Common myeloid progenitor, CD34-positive (primary cell): Measurements from ENCODE around the gene PAN3.

ENCODE experiments used
- CTCF ChIA-PET: fragments of 350-600 bp; sonication (Branson Sonifier 250); formaldehyde crosslinking; loops from one replicate; lab custom pipeline; 2021; ENCODE audit warnings: antibody characterized with exemption; lab: Charles Lee
- POLR2A ChIA-PET: fragments of 350-600 bp; sonication (Branson Sonifier 250); formaldehyde crosslinking; loops from one replicate; lab custom pipeline; 2021; ENCODE audit warnings: antibody characterized with exemption; lab: Charles Lee
- DNase-seq, 3 donors: peaks; one replicate each; pipeline versions ENCODE4 v3.0.0 to v3.0.0-alpha.2; 2013
- H3K27ac ChIP-seq, 2 experiments: 1 replicate in 1 of 2; 2 replicates in 1 of 2; pipeline ENCODE4 v1.7.0; 2013; ENCODE audit warnings: inconsistent platforms in 2 of 2, low read length in 2 of 2, mild to moderate bottlenecking in 2 of 2, low read depth in 1 of 2, moderate library complexity in 1 of 2; ENCODE audit not compliant: severe bottlenecking in 2 of 2, insufficient read depth in 1 of 2, poor library complexity in 1 of 2
- H3K27me3 ChIP-seq, 5 experiments: replicated peaks in 2 of 5; 1 replicate in 3 of 5; 2 replicates in 2 of 5; pipeline versions ENCODE4 v1.6.1 to v1.7.0; 2013; ENCODE audit warnings: low read length in 4 of 5, mild to moderate bottlenecking in 2 of 5, moderate library complexity in 2 of 5, inconsistent platforms in 1 of 5; ENCODE audit not compliant: insufficient read depth in 5 of 5, control insufficient read depth in 4 of 5
- H3K36me3 ChIP-seq, 4 experiments: 1 replicate in 2 of 4; 2 replicates in 2 of 4; pipeline versions ENCODE4 v1.6.1 to v1.7.0; 2013; ENCODE audit warnings: low read length in 3 of 4, control low read depth in 1 of 4, mild to moderate bottlenecking in 1 of 4; ENCODE audit not compliant: control insufficient read depth in 4 of 4, insufficient read depth in 4 of 4
- H3K4me1 ChIP-seq, 4 experiments: 1 replicate in 3 of 4; 2 replicates in 1 of 4; pipeline versions ENCODE4 v1.6.1 to v1.7.1; 2013; ENCODE audit warnings: low read length in 3 of 4, mild to moderate bottlenecking in 3 of 4, control low read depth in 1 of 4, inconsistent platforms in 1 of 4, moderate library complexity in 1 of 4; ENCODE audit not compliant: control insufficient read depth in 4 of 4, insufficient read depth in 4 of 4; ENCODE audit errors: control extremely low read depth in 1 of 4
- H3K4me3 ChIP-seq, 7 experiments: 1 replicate in 4 of 7; 2 replicates in 3 of 7; pipeline versions ENCODE4 v1.5.1 to v1.7.0; 2013; ENCODE audit warnings: mild to moderate bottlenecking in 7 of 7, low read length in 6 of 7, moderate library complexity in 6 of 7, inconsistent platforms in 2 of 7, low read depth in 2 of 7, control low read depth in 1 of 7; ENCODE audit not compliant: insufficient read depth in 4 of 7, control insufficient read depth in 1 of 7; ENCODE audit errors: extremely low read depth in 1 of 7
- H3K9me3 ChIP-seq, 5 experiments: 1 replicate in 4 of 5; 2 replicates in 1 of 5; pipeline versions ENCODE4 v1.6.1 to v1.7.1; 2013; ENCODE audit warnings: low read length in 4 of 5, mild to moderate bottlenecking in 2 of 5, inconsistent platforms in 1 of 5, low read depth in 1 of 5, moderate library complexity in 1 of 5; ENCODE audit not compliant: control insufficient read depth in 4 of 5, insufficient read depth in 2 of 5; ENCODE audit errors: control extremely low read depth in 1 of 5
- WGBS: methylation state at CpG from one replicate; pipeline ENCODE4 v1.1.5; 2013; ENCODE audit not compliant: insufficient coverage; 5-methylcytosine and 5-hydroxymethylcytosine counted together

The PAN3 gene

DNA sequence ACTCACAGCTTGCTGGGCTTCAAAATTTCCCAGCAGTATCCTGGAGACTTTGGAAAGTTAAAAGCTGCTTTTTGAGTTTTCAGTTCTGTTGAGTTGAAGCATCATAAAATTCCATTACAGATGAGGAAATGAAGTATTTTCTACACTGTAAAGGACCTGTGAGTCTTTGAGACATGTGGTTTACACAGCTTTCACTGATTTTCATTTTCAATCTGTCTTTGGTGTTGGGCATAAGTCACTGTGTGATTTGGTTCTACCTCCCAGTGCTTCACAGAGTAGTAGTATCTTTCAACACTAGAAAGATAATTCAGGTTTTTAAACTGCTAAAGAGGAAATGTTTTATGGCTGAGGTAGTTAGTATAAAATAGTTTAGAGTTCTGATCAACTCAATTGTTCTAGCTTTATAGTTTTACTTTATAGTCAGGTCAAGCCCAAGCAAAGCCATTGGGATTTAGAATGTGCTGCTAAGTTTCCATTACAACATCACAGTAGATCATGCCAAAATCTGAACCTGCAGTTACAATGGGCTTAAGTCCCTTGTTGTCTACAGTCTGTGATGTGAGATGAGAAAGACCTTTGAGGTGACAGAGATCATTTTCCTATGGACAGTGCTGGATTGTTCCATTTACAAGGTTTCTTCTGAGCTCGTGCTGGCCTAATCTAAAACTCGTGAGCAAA lies 195.0 kb downstream of the PAN3 start:
- WGBS: 100% methylated on average over 2 of the region's 2 CpGs
- H3K4me1 ChIP-seq: peaks cover 0 to 3% (median 0%) of the 10 kb centered on the region in 4 experiments
- POLR2A ChIA-PET: interaction anchor here (0.6 kb wide), 1 partner anchor 142 kb away, joined by 3 read pairs; no protein-coding TSS in a partner anchor

DNA sequence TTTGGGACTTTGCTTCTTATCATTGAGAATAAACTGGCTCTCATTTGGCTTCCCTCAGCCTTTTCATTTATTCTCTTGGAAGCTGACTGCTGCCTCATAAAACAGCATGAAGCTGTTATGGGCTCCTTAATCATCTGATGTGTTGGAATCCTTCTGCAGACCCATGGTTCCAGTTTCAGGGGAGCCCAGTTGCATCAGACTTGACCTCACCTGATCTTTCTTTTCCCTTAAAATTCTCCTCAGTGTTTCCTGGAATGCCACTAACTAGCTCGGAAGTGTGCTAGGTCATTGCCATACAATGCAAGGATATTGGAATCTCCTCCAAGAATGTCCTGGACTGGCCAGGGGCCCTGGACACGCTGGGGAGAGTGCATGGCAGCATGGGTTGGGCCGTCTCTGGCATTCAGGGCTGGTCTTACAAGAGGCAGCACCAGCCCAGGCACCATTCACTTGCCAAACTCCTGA lies 197.9 kb downstream of the PAN3 start:
- 90% methylated on average over 3 of the region's 3 CpGs for WGBS
- H3K4me1 ChIP-seq: peaks cover 0 to 3% (median 0%) of the 10 kb centered on the region in 4 experiments

More for the DNA sequence above, 195.0 kb downstream of the PAN3 start:
- CTCF ChIA-PET: interaction anchor here (0.8 to 1.5 kb wide), 5 partner anchors 8 to 301 kb away, joined by 3 to 8 read pairs (median 4); no protein-coding TSS in a partner anchor
- DNase-seq: no peak
- H3K27ac ChIP-seq: no peak overlapping the region
- no peak overlapping the region for H3K4me3 ChIP-seq
- H3K27me3 ChIP-seq: peaks cover 0 to 28% (median 13%) of the 10 kb centered on the region in 5 experiments
- no peaks in the 10 kb centered on the region for H3K9me3 ChIP-seq
- no peaks in the 10 kb centered on the region for H3K36me3 ChIP-seq

DNA sequence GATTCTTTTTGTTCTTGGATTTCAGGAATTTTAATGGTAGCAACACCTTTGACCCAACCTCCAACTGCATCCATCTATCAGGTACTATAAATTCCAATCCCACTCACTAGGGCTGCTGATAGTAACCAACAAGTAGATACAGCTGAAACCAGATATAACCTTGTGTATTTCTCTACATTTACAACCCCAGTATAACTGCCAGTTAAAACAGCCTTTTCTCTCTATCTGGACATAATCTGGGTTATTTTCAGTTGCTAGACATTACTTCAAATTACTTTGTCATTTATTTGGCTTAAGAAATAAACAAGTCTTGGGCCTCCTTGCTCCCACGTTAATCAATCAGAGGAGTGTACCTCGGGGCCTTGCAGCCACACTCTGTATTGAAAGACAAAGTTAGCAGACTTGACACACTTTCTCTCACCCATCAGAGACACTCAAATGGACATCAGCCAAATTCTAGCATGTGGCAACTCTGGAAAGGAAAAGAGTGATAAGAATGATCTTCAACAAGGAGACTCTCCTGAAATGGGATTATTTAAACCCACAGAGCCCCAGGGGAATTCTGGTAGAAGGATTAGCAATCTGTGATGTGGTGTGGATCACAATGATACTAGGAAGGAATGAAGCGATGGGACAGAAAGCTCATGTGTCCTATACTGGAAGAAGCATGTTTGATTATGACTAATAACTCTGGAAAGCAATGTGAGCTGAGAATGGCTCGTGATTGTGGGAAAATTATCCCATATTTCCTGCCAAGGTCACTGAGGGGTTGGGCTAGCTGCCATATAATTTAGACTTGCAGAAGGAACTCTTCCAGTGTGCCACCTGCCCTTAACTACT lies 199.0 kb downstream of the PAN3 start:
- ChIA-PET CTCF (interaction anchor here (0.9 kb wide), 1 partner anchor 25 kb away, joined by 3 read pairs; no protein-coding TSS in a partner anchor), POLR2A (interaction anchor here (0.6 kb wide), 1 partner anchor 362 kb away, joined by 3 read pairs; no protein-coding TSS in a partner anchor)
- WGBS: 96% methylated on average over 4 of the region's 4 CpGs

More for the DNA sequence above, 197.9 kb downstream of the PAN3 start:
- no peak overlapping the region for H3K4me3 ChIP-seq
- ChIA-PET POLR2A (no interaction called here), CTCF (interaction anchor here (0.9 kb wide), 1 partner anchor 26 kb away, joined by 3 read pairs; no protein-coding TSS in a partner anchor)
- no peaks in the 10 kb centered on the region for H3K36me3 ChIP-seq
- H3K9me3 ChIP-seq: no peaks in the 10 kb centered on the region
- H3K27ac ChIP-seq: no peak overlapping the region
- no peak for DNase-seq
- H3K27me3 ChIP-seq: peaks cover 0 to 36% (median 15%) of the 10 kb centered on the region in 5 experiments

DNA sequence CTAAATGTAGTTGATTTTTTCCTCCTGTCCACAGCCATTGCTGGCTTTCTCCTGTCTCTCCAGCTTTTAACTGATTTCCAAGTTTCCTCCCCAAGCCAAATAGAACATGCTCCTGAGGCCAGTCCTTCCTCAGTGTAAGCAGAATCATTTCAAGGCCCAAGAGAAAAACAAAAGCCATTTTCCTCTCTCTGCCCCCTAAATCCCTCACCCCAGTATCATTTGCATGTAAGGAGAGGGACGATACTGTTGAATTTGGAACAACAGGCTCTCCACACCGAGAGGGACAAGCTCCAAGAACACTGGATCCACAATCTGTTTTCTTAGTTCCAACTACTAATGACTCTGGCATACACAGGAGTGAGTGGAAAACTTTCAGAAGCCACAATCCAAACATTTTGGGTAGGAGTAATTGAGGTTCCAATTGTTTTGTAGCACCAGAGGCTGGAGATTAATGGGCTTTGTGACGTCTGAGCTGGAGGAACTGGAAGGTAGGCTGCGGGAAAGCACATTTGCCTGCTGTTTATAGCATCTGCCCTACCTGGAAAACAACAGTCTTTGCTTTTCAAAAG lies 199.7 kb downstream of the PAN3 start:
- Histone ChIP-seq H3K27me3 (peaks cover 0 to 44% (median 18%) of the 10 kb centered on the region in 5 experiments), H3K27ac (no peak overlapping the region), H3K4me3 (no peak overlapping the region), H3K9me3 (no peaks in the 10 kb centered on the region), H3K36me3 (no peaks in the 10 kb centered on the region), H3K4me1 (peaks cover 0 to 3% (median 0%) of the 10 kb centered on the region in 4 experiments)
- CTCF ChIA-PET: no interaction called here
- WGBS: 100% methylated on average over 4 of the region's 4 CpGs
- POLR2A ChIA-PET: interaction anchor here (0.6 kb wide), 1 partner anchor 361 kb away, joined by 3 read pairs; no protein-coding TSS in a partner anchor
- no peak for DNase-seq

More for the DNA sequence above, 199.0 kb downstream of the PAN3 start:
- no peak overlapping the region for H3K27ac ChIP-seq
- no peak overlapping the region for H3K4me3 ChIP-seq
- no peaks in the 10 kb centered on the region for H3K9me3 ChIP-seq
- H3K27me3 ChIP-seq: peaks cover 0 to 43% (median 18%) of the 10 kb centered on the region in 5 experiments
- H3K4me1 ChIP-seq: peaks cover 0 to 3% (median 0%) of the 10 kb centered on the region in 4 experiments
- DNase-seq: no peak
- no peaks in the 10 kb centered on the region for H3K36me3 ChIP-seq

DNA sequence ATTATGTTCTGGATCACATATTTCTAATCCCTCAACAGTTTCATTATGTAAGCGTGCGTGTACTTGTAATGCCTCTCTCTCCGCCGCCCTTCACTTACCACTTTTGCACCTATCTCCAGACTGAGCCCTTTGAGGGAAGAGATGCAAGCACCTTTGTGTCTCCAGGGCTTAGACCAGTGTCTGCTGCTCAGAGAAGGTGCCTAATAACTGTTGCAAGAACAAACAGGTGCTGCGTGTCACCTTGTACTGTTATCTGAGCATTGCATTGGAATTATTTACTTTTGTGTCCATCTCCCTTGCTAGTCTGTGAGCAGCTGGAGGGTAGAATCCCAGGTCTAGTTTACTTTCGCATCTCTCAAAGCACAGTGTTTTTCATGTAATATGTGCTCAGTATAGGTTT lies 200.4 kb downstream of the PAN3 start:
- Histone ChIP-seq H3K4me3 (no peak overlapping the region), H3K27ac (no peak overlapping the region), H3K27me3 (peaks cover 0 to 44% (median 17%) of the 10 kb centered on the region in 5 experiments), H3K4me1 (peaks cover 0 to 3% (median 0%) of the 10 kb centered on the region in 4 experiments), H3K9me3 (no peaks in the 10 kb centered on the region), H3K36me3 (no peaks in the 10 kb centered on the region)
- POLR2A ChIA-PET: no interaction called here
- WGBS: 90% methylated on average over 2 of the region's 6 CpGs
- CTCF ChIA-PET: interaction anchor here (1.9 kb wide), 1 partner anchor 15 kb away, joined by 8 read pairs; no protein-coding TSS in a partner anchor
- DNase-seq: no peak

DNA sequence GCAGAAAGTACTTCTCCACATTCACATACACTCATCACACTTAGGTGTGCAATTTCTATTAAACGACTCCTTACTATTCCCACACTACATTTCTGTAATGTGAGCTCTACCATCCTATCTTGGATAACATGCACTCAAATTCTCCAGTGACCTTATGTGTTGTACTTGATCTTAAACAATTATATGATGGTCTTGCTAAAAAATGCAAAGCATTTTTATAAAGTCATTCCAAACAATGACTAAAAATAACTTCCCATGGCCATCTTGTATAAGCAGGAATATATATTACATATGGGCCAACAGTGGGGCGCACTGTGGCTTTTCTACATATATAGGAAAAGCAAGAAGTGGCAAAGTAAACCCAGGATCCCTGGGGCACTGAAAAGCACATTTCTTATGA lies 201.1 kb downstream of the PAN3 start:
- Histone ChIP-seq H3K4me3 (no peak overlapping the region), H3K27ac (no peak overlapping the region), H3K27me3 (peaks cover 0 to 51% (median 15%) of the 10 kb centered on the region in 5 experiments), H3K36me3 (no peaks in the 10 kb centered on the region), H3K4me1 (peaks cover 0 to 3% (median 0%) of the 10 kb centered on the region in 4 experiments), H3K9me3 (no peaks in the 10 kb centered on the region)
- no peak for DNase-seq
- ChIA-PET CTCF (interaction anchor here (1.7 to 1.9 kb wide), 2 partner anchors 13 to 16 kb away, joined by 5 to 8 read pairs; no protein-coding TSS in a partner anchor), POLR2A (no interaction called here)
- WGBS: 100% methylated on average over 1 of the region's 2 CpGs
